Measurements from ENCODE around the gene SLC39A13.

DNA sequence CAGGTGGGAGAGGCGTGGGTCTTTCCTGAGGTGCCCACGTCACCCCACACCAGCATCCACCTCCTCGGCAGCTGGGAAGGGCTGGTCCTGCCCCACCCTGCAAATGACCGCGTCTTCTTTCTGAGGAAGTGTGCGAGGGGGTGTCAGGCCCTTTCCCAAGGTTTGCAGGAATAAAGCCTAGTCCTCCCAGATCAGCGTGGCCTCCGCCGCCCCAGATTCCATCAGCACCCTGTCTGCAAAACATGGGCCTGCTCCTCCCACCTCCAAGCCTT lies 14.4 kb upstream of the SLC39A13 start:
- TF ChIP-seq, protein P1, sequence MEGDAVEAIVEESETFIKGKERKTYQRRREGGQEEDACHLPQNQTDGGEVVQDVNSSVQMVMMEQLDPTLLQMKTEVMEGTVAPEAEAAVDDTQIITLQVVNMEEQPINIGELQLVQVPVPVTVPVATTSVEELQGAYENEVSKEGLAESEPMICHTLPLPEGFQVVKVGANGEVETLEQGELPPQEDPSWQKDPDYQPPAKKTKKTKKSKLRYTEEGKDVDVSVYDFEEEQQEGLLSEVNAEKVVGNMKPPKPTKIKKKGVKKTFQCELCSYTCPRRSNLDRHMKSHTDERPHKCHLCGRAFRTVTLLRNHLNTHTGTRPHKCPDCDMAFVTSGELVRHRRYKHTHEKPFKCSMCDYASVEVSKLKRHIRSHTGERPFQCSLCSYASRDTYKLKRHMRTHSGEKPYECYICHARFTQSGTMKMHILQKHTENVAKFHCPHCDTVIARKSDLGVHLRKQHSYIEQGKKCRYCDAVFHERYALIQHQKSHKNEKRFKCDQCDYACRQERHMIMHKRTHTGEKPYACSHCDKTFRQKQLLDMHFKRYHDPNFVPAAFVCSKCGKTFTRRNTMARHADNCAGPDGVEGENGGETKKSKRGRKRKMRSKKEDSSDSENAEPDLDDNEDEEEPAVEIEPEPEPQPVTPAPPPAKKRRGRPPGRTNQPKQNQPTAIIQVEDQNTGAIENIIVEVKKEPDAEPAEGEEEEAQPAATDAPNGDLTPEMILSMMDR (IDR thresholded peaks at IDR 0.05), result no peak
- no peak for TF ChIP-seq POLR2AphosphoS5 (IDR thresholded peaks at IDR 0.05; ENCODE audit: insufficient read depth in 1 of 2, low read depth in 1 of 2)

Measured in vagina (tissue), 2 donors.